Measurements from ENCODE around the gene ULK3. TPM values are rescaled to one million over a fixed set of nuclear protein-coding genes. Genes with fewer than 3 reads are reported as not detected.
A peak's percentile ranks its signal among the peaks of the same experiment; 100 is the strongest.

Gene ULK3
- total and polyA plus RNA-seq, 2 donors: 26.0 to 59.4 TPM

GRCh38 chr15:74832826-74833225 lies 10.1 kb downstream of the ULK3 start:
- H3K27ac ChIP-seq (ENCODE audit: low read depth in 1 of 2, low read length in 1 of 2): no peak overlapping the region
- WGBS: 74% methylated on average over 4 of the region's 4 CpGs
- H3K27me3 ChIP-seq (ENCODE audit: control insufficient read depth in 2 of 2, insufficient read depth in 1 of 2, low read length in 1 of 2): peaks cover 0 to 16% of the 10 kb centered on the region in 2 donors
- H3K36me3 ChIP-seq (ENCODE audit: control insufficient read depth in 2 of 2, insufficient read depth in 2 of 2, low read length in 1 of 2): peaks cover 0 to 6% of the 10 kb centered on the region in 2 donors
- no peak overlapping the region for H3K4me3 ChIP-seq (ENCODE audit: low read length in 2 of 2)
- no peak for DNase-seq (ENCODE audit: low read depth in 6 of 9, low spot score in 9 of 9)
- H3K4me1 ChIP-seq (ENCODE audit: control insufficient read depth in 2 of 2, insufficient read depth in 2 of 2, low read length in 2 of 2): no peaks in the 10 kb centered on the region
- H3K9me3 ChIP-seq (ENCODE audit: control insufficient read depth in 2 of 2, insufficient read depth in 1 of 2, low read length in 1 of 2): no peaks in the 10 kb centered on the region

- Histone ChIP-seq H3K9me3 (ENCODE audit: control insufficient read depth in 2 of 2, insufficient read depth in 1 of 2, low read length in 1 of 2) (no peaks in the 10 kb centered on the region), H3K4me3 (ENCODE audit: low read length in 2 of 2) (no peak overlapping the region), H3K4me1 (ENCODE audit: control insufficient read depth in 2 of 2, insufficient read depth in 2 of 2, low read length in 2 of 2) (no peaks in the 10 kb centered on the region), H3K27ac (ENCODE audit: low read depth in 1 of 2, low read length in 1 of 2) (no peak overlapping the region), H3K36me3 (ENCODE audit: control insufficient read depth in 2 of 2, insufficient read depth in 2 of 2, low read length in 1 of 2) (peaks cover 0 to 5% of the 10 kb centered on the region in 2 donors), H3K27me3 (ENCODE audit: control insufficient read depth in 2 of 2, insufficient read depth in 1 of 2, low read length in 1 of 2) (peaks cover 2 to 24% of the 10 kb centered on the region in 2 donors)
- DNase-seq (ENCODE audit: low read depth in 6 of 9, low spot score in 9 of 9): no peak
- 94% methylated on average over 15 of the region's 15 CpGs for WGBS
These were observed 11.0 kb downstream of the ULK3 start for GRCh38 chr15:74831813-74832495.

- Histone ChIP-seq H3K36me3 (ENCODE audit: control insufficient read depth in 2 of 2, insufficient read depth in 2 of 2, low read length in 1 of 2) (no peaks in the 10 kb centered on the region), H3K9me3 (ENCODE audit: control insufficient read depth in 2 of 2, insufficient read depth in 1 of 2, low read length in 1 of 2) (peaks cover 0 to 3% of the 10 kb centered on the region in 2 donors), H3K27me3 (ENCODE audit: control insufficient read depth in 2 of 2, insufficient read depth in 1 of 2, low read length in 1 of 2) (peaks cover 9 to 35% of the 10 kb centered on the region in 2 donors), H3K4me3 (ENCODE audit: low read length in 2 of 2) (no peak overlapping the region), H3K4me1 (ENCODE audit: control insufficient read depth in 2 of 2, insufficient read depth in 2 of 2, low read length in 2 of 2) (peaks cover 0 to 6% of the 10 kb centered on the region in 2 donors), H3K27ac (ENCODE audit: low read depth in 1 of 2, low read length in 1 of 2) (no peak overlapping the region)
- WGBS: 94% methylated on average over 5 of the region's 5 CpGs
- DNase-seq (ENCODE audit: low read depth in 6 of 9, low spot score in 9 of 9): no peak
These were observed 12.1 kb downstream of the ULK3 start for GRCh38 chr15:74830868-74831267.

- H3K27me3 ChIP-seq (ENCODE audit: control insufficient read depth in 2 of 2, insufficient read depth in 1 of 2, low read length in 1 of 2): peaks cover 9 to 43% of the 10 kb centered on the region in 2 donors
- H3K36me3 ChIP-seq (ENCODE audit: control insufficient read depth in 2 of 2, insufficient read depth in 2 of 2, low read length in 1 of 2): no peaks in the 10 kb centered on the region
- 91% methylated on average over 6 of the region's 6 CpGs for WGBS
- DNase-seq (ENCODE audit: low read depth in 6 of 9, low spot score in 9 of 9): no peak
- H3K4me1 ChIP-seq (ENCODE audit: control insufficient read depth in 2 of 2, insufficient read depth in 2 of 2, low read length in 2 of 2): peaks cover 0 to 6% of the 10 kb centered on the region in 2 donors
- no peak overlapping the region for H3K27ac ChIP-seq (ENCODE audit: low read depth in 1 of 2, low read length in 1 of 2)
- H3K4me3 ChIP-seq (ENCODE audit: low read length in 2 of 2): no peak overlapping the region
- H3K9me3 ChIP-seq (ENCODE audit: control insufficient read depth in 2 of 2, insufficient read depth in 1 of 2, low read length in 1 of 2): peaks cover 0 to 3% of the 10 kb centered on the region in 2 donors
These were observed 13.0 kb downstream of the ULK3 start for GRCh38 chr15:74829991-74830390.

GRCh38 chr15:74829486-74829885 lies 13.5 kb downstream of the ULK3 start:
- DNase-seq (ENCODE audit: low read depth in 6 of 9, low spot score in 9 of 9): no peak
- 75% methylated on average over 3 of the region's 3 CpGs for WGBS
- Histone ChIP-seq H3K4me3 (ENCODE audit: low read length in 2 of 2) (no peak overlapping the region), H3K9me3 (ENCODE audit: control insufficient read depth in 2 of 2, insufficient read depth in 1 of 2, low read length in 1 of 2) (peaks cover 0 to 3% of the 10 kb centered on the region in 2 donors), H3K27me3 (ENCODE audit: control insufficient read depth in 2 of 2, insufficient read depth in 1 of 2, low read length in 1 of 2) (peaks cover 9 to 47% of the 10 kb centered on the region in 2 donors), H3K36me3 (ENCODE audit: control insufficient read depth in 2 of 2, insufficient read depth in 2 of 2, low read length in 1 of 2) (no peaks in the 10 kb centered on the region), H3K27ac (ENCODE audit: low read depth in 1 of 2, low read length in 1 of 2) (no peak overlapping the region), H3K4me1 (ENCODE audit: control insufficient read depth in 2 of 2, insufficient read depth in 2 of 2, low read length in 2 of 2) (peaks cover 0 to 6% of the 10 kb centered on the region in 2 donors)

- Histone ChIP-seq H3K4me1 (ENCODE audit: control insufficient read depth in 2 of 2, insufficient read depth in 2 of 2, low read length in 2 of 2) (peaks cover 0 to 6% of the 10 kb centered on the region in 2 donors), H3K27me3 (ENCODE audit: control insufficient read depth in 2 of 2, insufficient read depth in 1 of 2, low read length in 1 of 2) (peaks cover 13 to 52% of the 10 kb centered on the region in 2 donors), H3K9me3 (ENCODE audit: control insufficient read depth in 2 of 2, insufficient read depth in 1 of 2, low read length in 1 of 2) (peaks cover 0 to 3% of the 10 kb centered on the region in 2 donors), H3K4me3 (ENCODE audit: low read length in 2 of 2) (no peak overlapping the region), H3K36me3 (ENCODE audit: control insufficient read depth in 2 of 2, insufficient read depth in 2 of 2, low read length in 1 of 2) (no peaks in the 10 kb centered on the region), H3K27ac (ENCODE audit: low read depth in 1 of 2, low read length in 1 of 2) (no peak overlapping the region)
- DNase-seq (ENCODE audit: low read depth in 6 of 9, low spot score in 9 of 9): no peak
- WGBS: 92% methylated on average over 6 of the region's 6 CpGs
These were observed 14.1 kb downstream of the ULK3 start for GRCh38 chr15:74828835-74829234.

GRCh38 chr15:74827614-74828013 lies 15.3 kb downstream of the ULK3 start:
- peaks cover 0 to 3% of the 10 kb centered on the region in 2 donors for H3K9me3 ChIP-seq (ENCODE audit: control insufficient read depth in 2 of 2, insufficient read depth in 1 of 2, low read length in 1 of 2)
- peaks cover 13 to 59% of the 10 kb centered on the region in 2 donors for H3K27me3 ChIP-seq (ENCODE audit: control insufficient read depth in 2 of 2, insufficient read depth in 1 of 2, low read length in 1 of 2)
- 67% methylated on average over 5 of the region's 5 CpGs for WGBS
- H3K4me3 ChIP-seq (ENCODE audit: low read length in 2 of 2): no peak overlapping the region
- H3K36me3 ChIP-seq (ENCODE audit: control insufficient read depth in 2 of 2, insufficient read depth in 2 of 2, low read length in 1 of 2): no peaks in the 10 kb centered on the region
- no peak for DNase-seq (ENCODE audit: low read depth in 6 of 9, low spot score in 9 of 9)
- peaks cover 0 to 6% of the 10 kb centered on the region in 2 donors for H3K4me1 ChIP-seq (ENCODE audit: control insufficient read depth in 2 of 2, insufficient read depth in 2 of 2, low read length in 2 of 2)
- no peak overlapping the region for H3K27ac ChIP-seq (ENCODE audit: low read depth in 1 of 2, low read length in 1 of 2)

- no peak overlapping the region for H3K4me3 ChIP-seq (ENCODE audit: low read length in 2 of 2)
- H3K27ac ChIP-seq (ENCODE audit: low read depth in 1 of 2, low read length in 1 of 2): no peak overlapping the region
- H3K27me3 ChIP-seq (ENCODE audit: control insufficient read depth in 2 of 2, insufficient read depth in 1 of 2, low read length in 1 of 2): peaks cover 13 to 59% of the 10 kb centered on the region in 2 donors
- H3K4me1 ChIP-seq (ENCODE audit: control insufficient read depth in 2 of 2, insufficient read depth in 2 of 2, low read length in 2 of 2): peaks cover 0 to 6% of the 10 kb centered on the region in 2 donors
- H3K9me3 ChIP-seq (ENCODE audit: control insufficient read depth in 2 of 2, insufficient read depth in 1 of 2, low read length in 1 of 2): peaks cover 0 to 3% of the 10 kb centered on the region in 2 donors
- DNase-seq (ENCODE audit: low read depth in 6 of 9, low spot score in 9 of 9): no peak
- no peaks in the 10 kb centered on the region for H3K36me3 ChIP-seq (ENCODE audit: control insufficient read depth in 2 of 2, insufficient read depth in 2 of 2, low read length in 1 of 2)
- WGBS: 26% methylated on average over 21 of the region's 21 CpGs
These were observed 16.0 kb downstream of the ULK3 start for GRCh38 chr15:74826921-74827320.

GRCh38 chr15:74826364-74826819 lies 16.6 kb downstream of the ULK3 start, which contains the start of gene CPLX3:
Gene CPLX3, plus strand, starts transcription at chr15:74826627. Its CDS starts 77 bp downstream, at chr15:74826704.
- Histone ChIP-seq H3K9me3 (ENCODE audit: control insufficient read depth in 2 of 2, insufficient read depth in 1 of 2, low read length in 1 of 2) (peaks cover 0 to 3% of the 10 kb centered on the region in 2 donors), H3K27ac (ENCODE audit: low read depth in 1 of 2, low read length in 1 of 2) (no peak within 1 kb of the TSS), H3K36me3 (ENCODE audit: control insufficient read depth in 2 of 2, insufficient read depth in 2 of 2, low read length in 1 of 2) (no peaks in the 10 kb centered on the region), H3K4me3 (ENCODE audit: low read length in 2 of 2) (no peak within 1 kb of the TSS), H3K27me3 (ENCODE audit: control insufficient read depth in 2 of 2, insufficient read depth in 1 of 2, low read length in 1 of 2) (peaks cover 13 to 59% of the 10 kb centered on the region in 2 donors), H3K4me1 (ENCODE audit: control insufficient read depth in 2 of 2, insufficient read depth in 2 of 2, low read length in 2 of 2) (peaks cover 0 to 6% of the 10 kb centered on the region in 2 donors)
- WGBS: 9% methylated on average over 44 of the region's 44 CpGs
- peak in 6 of 9 donors; percentile 26 to 63 (median 47) for DNase-seq (ENCODE audit: low read depth in 6 of 9, low spot score in 9 of 9)

Measured in thymus (tissue), 11 donors.